HFF-Myc (cell line): ENCODE results near the gene CYP24A1.

Experiments used
- DNase-seq: peaks from one replicate; pipeline ENCODE4 v3.0.0-alpha.2; 2011; ENCODE audit warnings: low read depth; ENCODE audit errors: extremely low read depth
- H3K4me3 ChIP-seq: replicated peaks from 2 replicates; pipeline ENCODE4 v1.5.1; 2011; ENCODE audit warnings: low read depth, mild to moderate bottlenecking, control low read depth, low read length
- TF ChIP-seq, protein P1 (sequence below): IDR thresholded peaks from 2 replicates; pipeline ENCODE4 v1.5.1; 2012; ENCODE audit warnings: mild to moderate bottlenecking, low read depth, low read length, control low read depth; ENCODE audit errors: missing control alignments

The CYP24A1 gene

GRCh38 chr20:54174457-54175175, 830 bp upstream of the CYP24A1 start:
- H3K4me3 ChIP-seq = peak overlapping the region; percentile 30
- TF ChIP-seq, protein P1, sequence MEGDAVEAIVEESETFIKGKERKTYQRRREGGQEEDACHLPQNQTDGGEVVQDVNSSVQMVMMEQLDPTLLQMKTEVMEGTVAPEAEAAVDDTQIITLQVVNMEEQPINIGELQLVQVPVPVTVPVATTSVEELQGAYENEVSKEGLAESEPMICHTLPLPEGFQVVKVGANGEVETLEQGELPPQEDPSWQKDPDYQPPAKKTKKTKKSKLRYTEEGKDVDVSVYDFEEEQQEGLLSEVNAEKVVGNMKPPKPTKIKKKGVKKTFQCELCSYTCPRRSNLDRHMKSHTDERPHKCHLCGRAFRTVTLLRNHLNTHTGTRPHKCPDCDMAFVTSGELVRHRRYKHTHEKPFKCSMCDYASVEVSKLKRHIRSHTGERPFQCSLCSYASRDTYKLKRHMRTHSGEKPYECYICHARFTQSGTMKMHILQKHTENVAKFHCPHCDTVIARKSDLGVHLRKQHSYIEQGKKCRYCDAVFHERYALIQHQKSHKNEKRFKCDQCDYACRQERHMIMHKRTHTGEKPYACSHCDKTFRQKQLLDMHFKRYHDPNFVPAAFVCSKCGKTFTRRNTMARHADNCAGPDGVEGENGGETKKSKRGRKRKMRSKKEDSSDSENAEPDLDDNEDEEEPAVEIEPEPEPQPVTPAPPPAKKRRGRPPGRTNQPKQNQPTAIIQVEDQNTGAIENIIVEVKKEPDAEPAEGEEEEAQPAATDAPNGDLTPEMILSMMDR = no peak
- DNase-seq = no peak

DNA sequence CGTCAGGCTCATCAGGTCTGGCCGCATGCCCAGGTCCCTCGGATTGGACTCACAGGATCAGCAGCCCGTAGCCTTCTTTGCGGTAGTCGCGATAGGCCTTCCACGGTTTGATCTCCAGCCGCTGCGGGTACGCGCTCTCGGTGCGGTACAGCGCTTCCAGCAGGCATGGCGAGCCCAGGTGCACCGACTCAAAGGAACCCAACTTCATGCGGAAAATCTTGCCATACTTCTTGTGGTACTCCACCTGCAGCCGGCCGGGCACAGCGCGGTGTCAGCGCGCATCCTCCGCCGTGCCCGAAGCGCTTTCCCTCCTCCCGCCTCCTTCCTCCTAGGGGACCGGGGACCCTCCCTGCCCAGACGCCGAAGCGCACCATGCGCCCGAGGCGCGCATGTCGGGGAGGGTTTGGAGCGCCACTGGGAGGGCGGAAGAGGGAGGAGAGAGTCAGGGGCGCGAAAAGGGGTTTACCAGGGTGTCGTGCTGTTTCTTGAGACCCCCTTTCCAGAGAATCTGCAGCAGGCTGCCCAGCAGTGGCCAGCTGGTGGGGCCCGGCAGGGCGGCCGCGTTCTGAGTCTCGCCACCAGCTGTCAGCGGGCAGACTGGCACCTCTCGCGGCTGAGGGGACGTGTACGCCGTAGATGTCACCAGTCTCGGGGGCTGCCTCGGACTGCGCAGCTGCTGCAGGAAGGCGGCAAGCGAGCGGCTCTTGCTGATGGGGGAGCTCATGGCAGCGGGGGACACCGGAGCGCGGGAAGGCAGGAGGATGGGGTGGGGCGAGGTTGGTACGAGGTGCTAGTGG, 732 bp downstream of the CYP24A1 start:
- DNase-seq = no peak
- H3K4me3 ChIP-seq = peak overlapping the region; percentile 30
- TF ChIP-seq, protein P1 = no peak

DNA sequence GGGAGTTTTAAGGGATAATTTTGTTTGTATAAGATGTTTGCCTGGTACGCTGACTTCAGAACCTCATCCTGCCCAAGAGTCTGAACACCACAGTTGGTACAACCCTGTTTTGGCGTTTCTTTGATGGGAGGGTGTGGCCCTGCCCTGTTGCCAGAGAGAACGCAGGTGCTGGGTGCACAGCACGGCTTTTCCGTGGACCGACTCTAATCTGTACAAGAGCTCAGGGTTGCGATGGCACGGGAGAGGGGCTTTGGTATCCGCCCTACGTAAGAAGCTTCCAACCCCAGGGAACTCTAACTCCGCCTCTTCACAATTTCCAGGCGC, 1.3 kb downstream of the CYP24A1 start:
- TF ChIP-seq, protein P1 = no peak
- no peak overlapping the region for H3K4me3 ChIP-seq
- no peak for DNase-seq

GRCh38 chr20:54170963-54171362, 2.8 kb downstream of the CYP24A1 start:
- TF ChIP-seq, protein P1 = no peak
- H3K4me3 ChIP-seq = no peak overlapping the region
- no peak for DNase-seq

DNA sequence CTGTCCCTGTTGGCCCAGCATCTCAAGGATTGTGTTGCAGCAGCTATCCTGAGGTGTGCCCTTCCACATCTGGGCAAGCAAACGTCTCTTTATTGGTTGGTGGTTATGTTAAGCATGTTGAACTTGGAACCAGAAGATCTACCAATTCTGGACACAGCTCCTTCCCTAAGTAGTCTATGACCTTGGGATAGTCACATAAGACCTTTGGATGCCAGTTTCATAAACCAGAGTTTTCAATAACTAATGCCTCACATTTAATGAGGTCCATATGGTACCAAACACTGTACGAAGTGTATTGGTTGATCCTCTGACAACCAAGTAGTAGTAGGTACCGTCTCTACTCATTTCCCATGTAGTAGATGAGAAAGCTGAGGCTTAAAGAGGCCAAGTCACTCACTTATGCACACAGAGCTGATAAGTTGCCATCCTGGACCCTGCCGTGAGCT, 3.7 kb downstream of the CYP24A1 start:
- H3K4me3 ChIP-seq = no peak overlapping the region

GRCh38 chr20:54168961-54169862, 4.6 kb downstream of the CYP24A1 start:
- DNase-seq = no peak
- TF ChIP-seq, protein P1 = no peak
- no peak overlapping the region for H3K4me3 ChIP-seq

More for the DNA sequence above, 3.7 kb downstream of the CYP24A1 start:
- no peak for DNase-seq
- TF ChIP-seq, protein P1 = no peak
